Hematopoietic multipotent progenitor cell (in vitro differentiated cells): ENCODE data around the gene ENOX2. TPM values are rescaled to one million over a fixed set of nuclear protein-coding genes. Genes with fewer than 3 reads are reported as not detected.

Experiments used
- total RNA-seq: library from RNA; depleted of rRNA; stranded (reverse); fragments of >200 nt; gene quantifications from one replicate; pipeline ENCODE4 v1.2.3, GENCODE V29; 2012

ENOX2 gene
- total RNA-seq, 1 donor = 7.0 TPM

Other genes with a start within 250 kb of the ENOX2 start
- under 0.01 TPM for gene ARHGAP36, start 155.1 kb upstream of the ENOX2 start, total RNA-seq